GM12892 (cell line): ENCODE measurements around the gene CADPS.

Source experiments
- DNase-seq: peaks from one replicate; pipeline ENCODE4 v3.0.0; 2011; ENCODE audit not compliant: insufficient read length
- FAIRE-seq: peaks from 2 replicates; lab custom pipeline; 2011; peaks lifted over from hg19 to GRCh38; lab: Jason Lieb, UNC
- POLR2A ChIP-seq: IDR thresholded peaks from 2 replicates; pipeline ENCODE4 v1.6.1; 2011; ENCODE audit warnings: low read depth, low read length, control low read depth
- POLR2AphosphoS5 ChIP-seq: IDR thresholded peaks from 2 replicates; pipeline ENCODE4 v1.6.1; 2011; ENCODE audit warnings: low read depth, low read length, control low read depth
- TAF1 ChIP-seq: IDR thresholded peaks from 2 replicates; pipeline ENCODE4 v1.6.1; 2011; ENCODE audit warnings: low read depth, mild to moderate bottlenecking, control low read depth, low read length, borderline replicate concordance

Gene CADPS

GRCh38 chr3:62688812-62689211, 186.4 kb downstream of the CADPS start:
- FAIRE-seq = no peak
- no peak for TF ChIP-seq POLR2AphosphoS5
- no peak for DNase-seq

GRCh38 chr3:62688050-62688449, 187.2 kb downstream of the CADPS start:
- no peak for FAIRE-seq
- TF ChIP-seq TAF1 (no peak), POLR2A (no peak), POLR2AphosphoS5 (no peak)

GRCh38 chr3:62686503-62687294, 188.5 kb downstream of the CADPS start:
- DNase-seq (no peak), FAIRE-seq (no peak)
- no peak for TF ChIP-seq POLR2A
- no peak for TF ChIP-seq POLR2AphosphoS5
- TF ChIP-seq TAF1 = no peak

More at GRCh38 chr3:62688050-62688449, 187.2 kb downstream of the CADPS start:
- no peak for DNase-seq

- FAIRE-seq (no peak), DNase-seq (no peak)
- TF ChIP-seq TAF1 (no peak), POLR2AphosphoS5 (no peak)
These were observed 192.4 kb downstream of the CADPS start for GRCh38 chr3:62682826-62683225.

- FAIRE-seq = no peak
- DNase-seq = no peak
These were observed 195.2 kb downstream of the CADPS start for GRCh38 chr3:62679988-62680387.

GRCh38 chr3:62678841-62679240, 196.4 kb downstream of the CADPS start:
- FAIRE-seq (no peak), DNase-seq (no peak)
- TF ChIP-seq POLR2A = no peak
- TF ChIP-seq POLR2AphosphoS5 = no peak
- TF ChIP-seq TAF1 = no peak

More at GRCh38 chr3:62679988-62680387, 195.2 kb downstream of the CADPS start:
- no peak for TF ChIP-seq TAF1
- no peak for TF ChIP-seq POLR2AphosphoS5
- TF ChIP-seq POLR2A = no peak

GRCh38 chr3:62677926-62678325, 197.3 kb downstream of the CADPS start:
- no peak for FAIRE-seq
- no peak for DNase-seq

GRCh38 chr3:62676689-62677271, 198.4 kb downstream of the CADPS start:
- TF ChIP-seq TAF1 (no peak), POLR2AphosphoS5 (no peak), POLR2A (no peak)

More at GRCh38 chr3:62677926-62678325, 197.3 kb downstream of the CADPS start:
- TF ChIP-seq POLR2AphosphoS5 (no peak), TAF1 (no peak), POLR2A (no peak)

GRCh38 chr3:62675492-62675891, 199.7 kb downstream of the CADPS start:
- DNase-seq (no peak), FAIRE-seq (no peak)
- TF ChIP-seq POLR2AphosphoS5 (no peak), TAF1 (no peak), POLR2A (no peak)

More at GRCh38 chr3:62676689-62677271, 198.4 kb downstream of the CADPS start:
- DNase-seq (no peak), FAIRE-seq (no peak)

- TF ChIP-seq TAF1 = no peak
- TF ChIP-seq POLR2AphosphoS5 = no peak
- no peak for TF ChIP-seq POLR2A
- no peak for DNase-seq
- no peak for FAIRE-seq
These were observed 202.3 kb downstream of the CADPS start for GRCh38 chr3:62672988-62673313.

- DNase-seq = no peak
- FAIRE-seq = no peak
- no peak for TF ChIP-seq POLR2AphosphoS5
- no peak for TF ChIP-seq TAF1
- TF ChIP-seq POLR2A = no peak
These were observed 202.8 kb downstream of the CADPS start for GRCh38 chr3:62672270-62672987.

- no peak for FAIRE-seq
These were observed 204.9 kb downstream of the CADPS start for GRCh38 chr3:62670351-62670750.

More at GRCh38 chr3:62670351-62670750, 204.9 kb downstream of the CADPS start:
- TF ChIP-seq POLR2A (no peak), POLR2AphosphoS5 (no peak), TAF1 (no peak)
- no peak for DNase-seq
